Body of pancreas (tissue), 4 donors: Measurements from ENCODE around the gene TEX51. TPM values are rescaled to one million over a fixed set of nuclear protein-coding genes. Genes with fewer than 3 reads are reported as not detected.

Experiments
- ATAC-seq: fragments of 150-250 bp; one replicate; pipeline ENCODE4 v1.9.1; 2016
- DNase-seq, 4 donors: peaks; one replicate each; pipeline ENCODE4 v3.0.0-alpha.2; 2019
- H3K27ac ChIP-seq, 4 donors: fragments of 200-600 bp; sonication (generic); 1 replicate in 3 of 4; 2 replicates in 1 of 4; pipeline versions ENCODE4 v1.5.1 to v1.6.1; 2016 to 2019; ENCODE audit warnings: mild to moderate bottlenecking in 1 of 4, mixed read lengths in 1 of 4, moderate library complexity in 1 of 4
- H3K27me3 ChIP-seq, 2 donors: fragments of 200-600 bp; sonication (generic); one replicate each; pipeline ENCODE4 v1.6.0; 2016; ENCODE audit warnings: mild to moderate bottlenecking in 1 of 2
- H3K36me3 ChIP-seq, 2 donors: fragments of 200-600 bp; sonication (generic); replicated peaks in 1 of 2; 2 replicates each; pipeline ENCODE4 v1.5.1; 2016; ENCODE audit warnings: low read depth in 2 of 2; ENCODE audit not compliant: insufficient read depth in 1 of 2
- H3K4me1 ChIP-seq: fragments of 200-600 bp; sonication (generic); one replicate; pipeline ENCODE4 v1.6.0; 2016
- H3K4me3 ChIP-seq, 2 donors: fragments of 200-600 bp; sonication (generic); 1 replicate in 1 of 2; 2 replicates in 1 of 2; pipeline ENCODE4 v1.5.1; 2016 to 2019
- H3K9me3 ChIP-seq, 3 donors: fragments of 200-600 bp; sonication (generic); 1 replicate in 2 of 3; 2 replicates in 1 of 3; pipeline ENCODE4 v1.5.1; 2016
- POLR2A ChIP-seq, 3 donors: fragments of 450-650 bp; IDR thresholded peaks; one replicate each; pipeline ENCODE4 v1.6.1; 2016; ENCODE audit warnings: antibody characterized with exemption in 3 of 3, mild to moderate bottlenecking in 2 of 3
- WGBS, 2 donors: methylation state at CpG; one replicate each; pipeline ENCODE4 v1.1.5; 2017; 5-methylcytosine and 5-hydroxymethylcytosine counted together
- intact Hi-C: fragments of 100-400 bp; cut with DNase I; formaldehyde crosslinking; loops from one replicate; pipeline ENCODE4 v1.15.1; 2023
- total RNA-seq, 2 donors: library from RNA; depleted of rRNA; stranded (reverse); fragments of >200 nt; gene quantifications; one replicate each; pipeline ENCODE4 v1.1.0, GENCODE V29; 2016
- TF ChIP-seq, protein P1 (sequence below), 7 experiments: fragments of 450-650 bp in 4 of 7; fragments of 200-600 bp in 3 of 7; sonication (generic) in 3 of 7; IDR thresholded peaks; one replicate each; pipeline ENCODE4 v1.5.1; 2016 to 2019; ENCODE audit warnings: antibody characterized with exemption in 7 of 7

The TEX51 gene
- total RNA-seq, 2 donors from 2014 or later, result not detected

DNA sequence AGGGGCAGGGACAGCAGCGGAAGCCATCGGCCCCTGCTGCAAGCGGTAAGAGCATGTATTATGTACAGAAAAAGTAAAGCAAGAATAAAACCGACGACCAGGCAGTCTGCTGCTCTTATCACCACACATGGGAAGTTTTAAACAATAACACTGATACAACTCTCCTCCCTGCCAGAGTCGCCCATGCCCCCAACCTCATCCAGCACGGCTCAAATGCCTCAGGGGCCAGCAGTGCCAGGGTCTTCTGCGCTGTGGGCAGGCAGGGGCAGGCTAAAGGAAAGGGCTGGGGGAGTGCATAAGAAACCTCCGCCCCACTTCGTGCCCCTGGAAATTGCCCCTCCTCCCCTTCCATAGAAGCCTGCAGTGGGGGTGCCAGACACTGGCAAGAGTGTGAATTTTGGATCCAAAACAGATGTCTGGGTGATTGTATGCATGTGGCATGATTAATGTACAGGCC lies 10.1 kb downstream of the TEX51 start:
- no peak overlapping the region for H3K27ac ChIP-seq
- WGBS, 2 donors, result 53 to 65% methylated on average over 9 to 10 of the region's 10 CpGs
- no peaks in the 10 kb centered on the region for H3K36me3 ChIP-seq
- H3K9me3 ChIP-seq, result no peaks in the 10 kb centered on the region
- TF ChIP-seq, protein P1, sequence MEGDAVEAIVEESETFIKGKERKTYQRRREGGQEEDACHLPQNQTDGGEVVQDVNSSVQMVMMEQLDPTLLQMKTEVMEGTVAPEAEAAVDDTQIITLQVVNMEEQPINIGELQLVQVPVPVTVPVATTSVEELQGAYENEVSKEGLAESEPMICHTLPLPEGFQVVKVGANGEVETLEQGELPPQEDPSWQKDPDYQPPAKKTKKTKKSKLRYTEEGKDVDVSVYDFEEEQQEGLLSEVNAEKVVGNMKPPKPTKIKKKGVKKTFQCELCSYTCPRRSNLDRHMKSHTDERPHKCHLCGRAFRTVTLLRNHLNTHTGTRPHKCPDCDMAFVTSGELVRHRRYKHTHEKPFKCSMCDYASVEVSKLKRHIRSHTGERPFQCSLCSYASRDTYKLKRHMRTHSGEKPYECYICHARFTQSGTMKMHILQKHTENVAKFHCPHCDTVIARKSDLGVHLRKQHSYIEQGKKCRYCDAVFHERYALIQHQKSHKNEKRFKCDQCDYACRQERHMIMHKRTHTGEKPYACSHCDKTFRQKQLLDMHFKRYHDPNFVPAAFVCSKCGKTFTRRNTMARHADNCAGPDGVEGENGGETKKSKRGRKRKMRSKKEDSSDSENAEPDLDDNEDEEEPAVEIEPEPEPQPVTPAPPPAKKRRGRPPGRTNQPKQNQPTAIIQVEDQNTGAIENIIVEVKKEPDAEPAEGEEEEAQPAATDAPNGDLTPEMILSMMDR (IDR thresholded peaks at IDR 0.05), result no peak
- TF ChIP-seq POLR2A (IDR thresholded peaks at IDR 0.05), result no peak
- intact Hi-C loops, result no loop called here
- H3K4me1 ChIP-seq, result no peaks in the 10 kb centered on the region
- peak in 1 of 4 donors; percentile 4 for DNase-seq
- H3K27me3 ChIP-seq, result no peaks in the 10 kb centered on the region
- no peak overlapping the region for H3K4me3 ChIP-seq
- ATAC-seq, result no peak

GRCh38 chr2:126909366-126909765 lies 10.7 kb downstream of the TEX51 start:
- Histone ChIP-seq H3K27me3 (no peaks in the 10 kb centered on the region), H3K27ac (no peak overlapping the region), H3K4me3 (no peak overlapping the region), H3K4me1 (no peaks in the 10 kb centered on the region), H3K36me3 (no peaks in the 10 kb centered on the region), H3K9me3 (no peaks in the 10 kb centered on the region)
- TF ChIP-seq, protein P1 (IDR thresholded peaks at IDR 0.05), result no peak
- no peak for TF ChIP-seq POLR2A (IDR thresholded peaks at IDR 0.05)
- 50 to 56% methylated on average over 6 of the region's 6 CpGs for WGBS, 2 donors
- DNase-seq (no peak), ATAC-seq (no peak)
- intact Hi-C loops, result no loop called here

DNA sequence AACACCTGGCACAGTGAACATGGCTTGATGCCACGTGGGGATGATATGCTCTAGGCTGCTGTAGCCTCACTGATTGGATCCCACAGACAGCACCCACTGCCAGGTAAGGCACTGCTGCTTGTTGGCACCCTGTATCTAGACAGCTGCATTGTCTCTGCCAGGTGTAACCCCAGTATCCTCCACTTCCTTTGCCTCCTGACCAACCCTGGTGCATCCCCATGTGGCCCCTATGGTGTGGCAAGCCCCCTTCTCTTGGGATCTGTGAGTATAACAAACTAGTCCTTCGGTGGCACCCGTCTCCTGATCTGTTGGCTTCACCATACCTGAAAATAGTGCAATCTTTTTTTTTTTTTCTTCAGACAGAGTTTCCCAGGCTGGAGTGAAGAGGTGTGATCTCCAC lies 11.1 kb downstream of the TEX51 start:
- H3K27me3 ChIP-seq, result no peaks in the 10 kb centered on the region
- H3K36me3 ChIP-seq, result no peaks in the 10 kb centered on the region
- intact Hi-C loops, result no loop called here
- H3K4me3 ChIP-seq, result no peak overlapping the region
- no peaks in the 10 kb centered on the region for H3K4me1 ChIP-seq
- 58 to 85% methylated on average over 3 of the region's 3 CpGs for WGBS, 2 donors
- DNase-seq (no peak), ATAC-seq (no peak)
- no peak overlapping the region for H3K27ac ChIP-seq
- TF ChIP-seq, protein P1 (IDR thresholded peaks at IDR 0.05), result no peak
- TF ChIP-seq POLR2A (IDR thresholded peaks at IDR 0.05), result no peak
- no peaks in the 10 kb centered on the region for H3K9me3 ChIP-seq

DNA sequence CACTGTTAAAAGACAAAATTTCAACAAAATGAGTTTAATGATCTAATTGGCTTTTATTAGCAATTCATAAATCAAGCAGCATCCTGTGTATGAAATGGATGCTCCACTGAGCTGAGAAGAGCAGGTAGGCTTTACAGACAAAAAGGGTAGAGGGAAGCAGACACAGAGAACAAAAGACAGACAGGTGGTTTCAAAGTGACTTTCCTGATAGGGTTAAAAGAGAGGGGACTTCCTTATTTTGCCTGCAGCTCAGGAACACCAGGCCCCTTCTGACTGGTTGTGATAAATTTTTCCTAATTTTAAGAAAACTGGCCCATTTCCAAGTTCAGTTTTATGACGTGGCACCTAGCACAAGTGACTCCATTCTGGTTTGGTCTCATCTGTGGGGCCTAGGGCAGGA lies 11.9 kb downstream of the TEX51 start:
- H3K27ac ChIP-seq, result no peak overlapping the region
- intact Hi-C loops, result no loop called here
- H3K4me1 ChIP-seq, result no peaks in the 10 kb centered on the region
- ATAC-seq (no peak), DNase-seq (no peak)
- 39 to 53% methylated on average over 1 of the region's 1 CpG for WGBS, 2 donors
- TF ChIP-seq, protein P1 (IDR thresholded peaks at IDR 0.05), result no peak
- no peak for TF ChIP-seq POLR2A (IDR thresholded peaks at IDR 0.05)
- H3K36me3 ChIP-seq, result no peaks in the 10 kb centered on the region
- H3K4me3 ChIP-seq, result no peak overlapping the region
- no peaks in the 10 kb centered on the region for H3K9me3 ChIP-seq
- H3K27me3 ChIP-seq, result no peaks in the 10 kb centered on the region

DNA sequence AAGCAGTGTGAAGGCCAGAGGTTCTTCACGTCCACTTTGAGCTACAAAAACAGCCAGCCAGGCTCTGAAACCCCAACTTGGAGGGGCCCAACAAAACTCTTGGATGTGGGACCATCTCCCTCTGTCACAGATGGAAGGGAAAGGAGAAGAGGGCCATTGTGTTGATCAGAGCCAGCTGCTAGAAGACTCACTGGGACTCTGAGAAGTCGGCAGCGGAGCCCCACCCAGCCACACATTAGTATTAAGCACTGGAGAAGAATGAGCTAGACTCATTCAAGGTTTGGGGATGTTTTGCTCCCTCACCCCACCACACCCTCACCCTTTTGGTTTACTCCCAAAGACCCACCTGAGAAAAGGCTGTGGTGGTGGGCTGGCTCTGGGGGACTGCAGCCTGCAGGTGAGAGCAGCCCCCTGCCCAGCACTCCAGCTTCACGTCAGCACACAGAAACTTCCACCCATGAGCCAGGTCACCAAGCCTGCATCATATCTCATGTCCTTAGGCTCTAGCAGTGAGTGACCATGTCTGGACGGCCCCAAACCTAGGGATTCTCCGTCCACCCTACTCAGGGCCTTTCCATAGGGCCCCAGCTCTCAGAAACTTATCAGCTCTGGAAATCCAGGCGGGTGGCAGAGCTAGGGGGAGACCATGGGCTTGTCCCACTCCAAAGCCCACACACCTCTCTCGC lies 12.6 kb downstream of the TEX51 start:
- Histone ChIP-seq H3K36me3 (no peaks in the 10 kb centered on the region), H3K4me1 (no peaks in the 10 kb centered on the region), H3K27ac (no peak overlapping the region), H3K4me3 (no peak overlapping the region), H3K27me3 (no peaks in the 10 kb centered on the region), H3K9me3 (no peaks in the 10 kb centered on the region)
- ATAC-seq, result no peak
- WGBS, 2 donors, result 71 to 75% methylated on average over 7 to 8 of the region's 8 CpGs
- no peak for TF ChIP-seq POLR2A (IDR thresholded peaks at IDR 0.05)
- TF ChIP-seq, protein P1 (IDR thresholded peaks at IDR 0.05), result no peak
- intact Hi-C loops, result no loop called here
- no peak for DNase-seq
